Measurements from ENCODE around the gene EMC10. TPM values are rescaled to one million over a fixed set of nuclear protein-coding genes. Genes with fewer than 3 reads are reported as not detected.

Gene EMC10
- total and polyA plus RNA-seq, 2 donors (not counting 3 experiments of a cell fraction or from before 2014, with no cell fraction given) = 106 to 111 TPM

GRCh38 chr19:50465986-50466705 lies 10.2 kb upstream of the EMC10 start:
- no peak for FAIRE-seq
- Histone ChIP-seq H3K9me3 (replicated peaks; ENCODE audit: control insufficient read depth, insufficient read depth, low read length) (no peaks in the 10 kb centered on the region), H3K4me1 (ENCODE audit: control insufficient read depth, extremely low read depth, insufficient read depth, low read length) (no peaks in the 10 kb centered on the region), H3K4me3 (replicated peaks in 1 of 3; ENCODE audit: insufficient read depth in 1 of 3, low read depth in 1 of 3, low read length in 3 of 3) (no peak overlapping the region), H3K9ac (replicated peaks; ENCODE audit: extremely low read depth, insufficient read depth, low read length) (no peak overlapping the region), H3K9me1 (replicated peaks; ENCODE audit: control insufficient read depth, extremely low read depth, insufficient read depth, low read length) (no peaks in the 10 kb centered on the region), H3K79me2 (ENCODE audit: control insufficient read depth, insufficient read depth, low read length) (no peaks in the 10 kb centered on the region), H4K20me1 (replicated peaks; ENCODE audit: control insufficient read depth, extremely low read depth, insufficient read depth, low read length) (no peaks in the 10 kb centered on the region), H3K27ac (ENCODE audit: insufficient read depth, low read depth, low read length) (no peak overlapping the region), H3K27me3 (ENCODE audit: control insufficient read depth in 2 of 2, insufficient read depth in 2 of 2, low read length in 2 of 2) (no peaks in the 10 kb centered on the region), H3K36me3 (ENCODE audit: control insufficient read depth in 2 of 2, extremely low read depth in 1 of 2, insufficient read depth in 2 of 2, low read length in 2 of 2) (no peaks in the 10 kb centered on the region), H2AFZ (ENCODE audit: low read depth, low read length) (no peak overlapping the region), H3K4me2 (ENCODE audit: insufficient read depth, low read length) (no peak overlapping the region)
- TF ChIP-seq CTCF (IDR thresholded peaks at IDR 0.05; ENCODE audit: extremely low read depth in 1 of 2, insufficient read depth in 1 of 2, low read depth in 1 of 2, low read length in 2 of 2) (peak; percentile 27 to 29), JUN (IDR thresholded peaks at IDR 0.05; ENCODE audit: borderline replicate concordance, insufficient read depth, insufficient read length, low read depth) (no peak)
- intact Hi-C loops (cut with micrococcal nuclease) = no loop called here
- dilution Hi-C loops (cut with MboI; ENCODE audit: extremely low pct_ligation_motif_present, low sequenced_read_pairs) = no loop called here
- ChIA-PET CTCF (interaction anchor here (0.7 to 7.4 kb wide), 6 partner anchors 13 to 109 kb away, joined by 3 to 144 read pairs (median 3); no protein-coding TSS in a partner anchor), POLR2A (no interaction called here)
- BruUV-seq (replicated peaks) = no TSS peak
- DNase-seq (ENCODE audit: low read depth, low spot score) = no peak

- FAIRE-seq (no peak), DNase-seq (ENCODE audit: low read depth, low spot score) (no peak)
- Histone ChIP-seq H3K79me2 (ENCODE audit: control insufficient read depth, insufficient read depth, low read length) (no peaks in the 10 kb centered on the region), H3K4me3 (replicated peaks in 1 of 3; ENCODE audit: insufficient read depth in 1 of 3, low read depth in 1 of 3, low read length in 3 of 3) (no peak overlapping the region), H3K4me1 (ENCODE audit: control insufficient read depth, extremely low read depth, insufficient read depth, low read length) (no peaks in the 10 kb centered on the region), H3K27me3 (ENCODE audit: control insufficient read depth in 2 of 2, insufficient read depth in 2 of 2, low read length in 2 of 2) (no peaks in the 10 kb centered on the region), H3K36me3 (ENCODE audit: control insufficient read depth in 2 of 2, extremely low read depth in 1 of 2, insufficient read depth in 2 of 2, low read length in 2 of 2) (no peaks in the 10 kb centered on the region), H4K20me1 (replicated peaks; ENCODE audit: control insufficient read depth, extremely low read depth, insufficient read depth, low read length) (no peaks in the 10 kb centered on the region), H3K9me3 (replicated peaks; ENCODE audit: control insufficient read depth, insufficient read depth, low read length) (no peaks in the 10 kb centered on the region), H3K4me2 (ENCODE audit: insufficient read depth, low read length) (no peak overlapping the region), H3K27ac (ENCODE audit: insufficient read depth, low read depth, low read length) (no peak overlapping the region), H3K9me1 (replicated peaks; ENCODE audit: control insufficient read depth, extremely low read depth, insufficient read depth, low read length) (no peaks in the 10 kb centered on the region), H3K9ac (replicated peaks; ENCODE audit: extremely low read depth, insufficient read depth, low read length) (no peak overlapping the region), H2AFZ (ENCODE audit: low read depth, low read length) (no peak overlapping the region)
- CTCF ChIA-PET = interaction anchor here (2.8 to 7.4 kb wide), 2 partner anchors 98 to 109 kb away, joined by 17 to 144 read pairs; no protein-coding TSS in a partner anchor
- POLR2A ChIA-PET = no interaction called here
- intact Hi-C loops (cut with micrococcal nuclease) = no loop called here
- BruUV-seq (replicated peaks) = no TSS peak
- TF ChIP-seq MYC (IDR thresholded peaks at IDR 0.05; ENCODE audit: low read depth, low read length) (no peak), FOS (IDR thresholded peaks at IDR 0.05; ENCODE audit: borderline replicate concordance, insufficient read depth, low read length) (no peak), POLR2A (IDR thresholded peaks at IDR 0.05; ENCODE audit: low read depth, low read length) (no peak), MAX (IDR thresholded peaks at IDR 0.05; ENCODE audit: insufficient read depth, insufficient read length) (no peak), JUN (IDR thresholded peaks at IDR 0.05; ENCODE audit: borderline replicate concordance, insufficient read depth, insufficient read length, low read depth) (no peak), CTCF (IDR thresholded peaks at IDR 0.05; ENCODE audit: extremely low read depth in 1 of 2, insufficient read depth in 1 of 2, low read depth in 1 of 2, low read length in 2 of 2) (no peak), POLR2AphosphoS5 (IDR thresholded peaks at IDR 0.05; ENCODE audit: insufficient read depth, low read depth, low read length) (no peak), GATA2 (IDR thresholded peaks at IDR 0.05; ENCODE audit: insufficient read depth, insufficient read length, low read depth, low read length) (no peak), EZH2 (IDR thresholded peaks at IDR 0.05; ENCODE audit: borderline replicate concordance, low read depth, low read length, severe bottlenecking) (no peak)
- dilution Hi-C loops (cut with MboI; ENCODE audit: extremely low pct_ligation_motif_present, low sequenced_read_pairs) = no loop called here
Measured at GRCh38 chr19:50466706-50467039, 9.6 kb upstream of the EMC10 start.
